Activated CD8-positive, alpha-beta memory T cell treated with anti-CD3 and anti-CD28 coated beads, Interleukin-2, amount 50 U/mL, for 48 hours (primary cell): Measurements from ENCODE around the gene LGALS1.

Experiments
- DNase-seq: peaks from one replicate; pipeline ENCODE4 v3.0.0-alpha.2; 2020

The LGALS1 gene

GRCh38 chr22:37664249-37665101 is 11.0 kb upstream of the LGALS1 start:
- no peak for DNase-seq

- DNase-seq = no peak
These were observed 9.9 kb upstream of the LGALS1 start for GRCh38 chr22:37665487-37665886.

- DNase-seq = no peak
These were observed 5.8 kb upstream of the LGALS1 start for GRCh38 chr22:37669586-37669985.

- DNase-seq = no peak
These were observed 3.1 kb upstream of the LGALS1 start for GRCh38 chr22:37672206-37672919.

GRCh38 chr22:37672920-37673455 is 2.4 kb upstream of the LGALS1 start:
- DNase-seq = no peak

GRCh38 chr22:37674248-37674647 is 1.2 kb upstream of the LGALS1 start:
- no peak for DNase-seq

GRCh38 chr22:37675930-37676735 is 697 bp downstream of the LGALS1 start:
- DNase-seq = no peak

- DNase-seq = peak; percentile 93
These were observed 1.5 kb downstream of the LGALS1 start for GRCh38 chr22:37676736-37677492.

- DNase-seq = no peak
These were observed 2.1 kb downstream of the LGALS1 start for GRCh38 chr22:37677493-37677974.

- no peak for DNase-seq
These were observed 2.9 kb downstream of the LGALS1 start for GRCh38 chr22:37678372-37678771.

- DNase-seq = no peak
These were observed 4.2 kb downstream of the LGALS1 start for GRCh38 chr22:37679670-37680069.

GRCh38 chr22:37680191-37680851 is 4.9 kb downstream of the LGALS1 start:
- DNase-seq = no peak

GRCh38 chr22:37681001-37681424 is 5.6 kb downstream of the LGALS1 start:
- no peak for DNase-seq

GRCh38 chr22:37681556-37682049 is 6.2 kb downstream of the LGALS1 start:
- DNase-seq = peak; percentile 83

GRCh38 chr22:37684803-37685615 is 9.6 kb downstream of the LGALS1 start:
- no peak for DNase-seq

- DNase-seq = peak; percentile 86
These were observed 10.9 kb downstream of the LGALS1 start, which contains the start of gene NOL12 for GRCh38 chr22:37686002-37686982. Gene NOL12 (plus strand): TSS chr22:37686343. CDS start chr22:37686393, 50 bp downstream.

GRCh38 chr22:37690407-37690806 is 15.0 kb downstream of the LGALS1 start:
- DNase-seq = no peak

- no peak for DNase-seq
These were observed 15.6 kb downstream of the LGALS1 start for GRCh38 chr22:37690901-37691504.
